ENCODE data around the gene NCLN. TPM values are rescaled to one million over a fixed set of nuclear protein-coding genes. Genes with fewer than 3 reads are reported as not detected.
A peak's percentile ranks its signal among the peaks of the same experiment; 100 is the strongest.
"Not testable (repeated sequence)": the region's sequence is repeated elsewhere in the genome, so short reads cannot be mapped to it uniquely, and the experiment has no call there.

Gene NCLN
- total and polyA plus RNA-seq, 9 donors = 14.9 to 37.4 (median 32.4) TPM

GRCh38 chr19:3154447-3154846 is 31.3 kb upstream of the NCLN start:
- H3K27me3 ChIP-seq (ENCODE audit: control insufficient read depth, insufficient read depth, low read length); DNase-seq; H3K36me3 ChIP-seq (ENCODE audit: control insufficient read depth, insufficient read depth, low read length); H3K4me1 ChIP-seq (ENCODE audit: control insufficient read depth, insufficient read depth, low read length); H3K4me3 ChIP-seq (ENCODE audit: low read length); H3K9me3 ChIP-seq (replicated peaks; ENCODE audit: control insufficient read depth, low read depth, low read length): not testable (repeated sequence)
- peak overlapping the region; percentile 29 for H3K27ac ChIP-seq (ENCODE audit: low read length)
- 91% methylated on average over 3 of the region's 3 CpGs for WGBS (ENCODE audit: insufficient coverage)

DNA sequence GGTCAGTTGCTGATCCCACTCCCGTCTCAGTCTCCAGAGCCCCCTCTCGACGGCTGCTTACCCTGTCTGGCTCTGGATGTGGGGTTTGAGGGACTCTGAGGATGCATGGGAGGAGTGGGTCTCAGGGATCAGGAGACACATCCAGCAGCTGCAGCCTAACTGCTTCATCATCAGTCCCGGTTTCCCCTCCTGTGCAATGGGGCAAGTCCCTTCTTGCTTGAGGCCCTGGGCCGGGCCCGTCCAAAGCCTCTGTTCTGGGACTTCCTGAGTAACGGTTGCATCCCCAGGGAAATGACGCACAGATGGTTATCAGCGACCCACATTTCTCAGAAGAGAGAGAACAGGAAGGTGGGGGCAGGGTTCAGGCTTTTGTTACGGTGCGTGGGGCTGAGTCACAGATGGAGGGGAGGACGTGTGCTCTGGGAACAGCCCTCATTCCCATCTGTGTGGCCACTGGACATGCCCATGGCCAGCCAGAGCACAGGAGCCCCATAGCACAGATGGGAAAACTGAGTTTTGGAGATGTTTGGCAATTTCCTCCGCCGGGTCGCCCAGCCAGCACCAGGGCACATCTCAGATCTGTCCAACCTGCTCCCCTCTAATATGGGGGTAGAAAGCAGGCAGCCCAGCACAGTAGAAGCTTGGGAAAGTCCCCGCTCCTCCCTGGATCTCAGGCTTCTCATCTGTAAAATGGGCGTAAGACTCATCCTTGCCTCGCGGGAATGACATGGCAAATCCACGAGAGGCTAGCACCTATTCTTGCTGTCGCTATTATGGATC is 30.6 kb upstream of the NCLN start:
- H3K4me3 ChIP-seq (ENCODE audit: low read length) = no peak overlapping the region
- H3K9me3 ChIP-seq (replicated peaks; ENCODE audit: control insufficient read depth, low read depth, low read length) = no peaks in the 10 kb centered on the region
- H3K27ac ChIP-seq (ENCODE audit: low read length) = peak overlapping the region; percentile 29
- peak; percentile 66 for DNase-seq
- WGBS (ENCODE audit: insufficient coverage) = 56% methylated on average over 14 of the region's 21 CpGs
- H3K36me3 ChIP-seq (ENCODE audit: control insufficient read depth, insufficient read depth, low read length) = no peaks in the 10 kb centered on the region
- H3K27me3 ChIP-seq (ENCODE audit: control insufficient read depth, insufficient read depth, low read length) = peaks cover 5% of the 10 kb centered on the region
- H3K4me1 ChIP-seq (ENCODE audit: control insufficient read depth, insufficient read depth, low read length) = peaks cover 3% of the 10 kb centered on the region

DNA sequence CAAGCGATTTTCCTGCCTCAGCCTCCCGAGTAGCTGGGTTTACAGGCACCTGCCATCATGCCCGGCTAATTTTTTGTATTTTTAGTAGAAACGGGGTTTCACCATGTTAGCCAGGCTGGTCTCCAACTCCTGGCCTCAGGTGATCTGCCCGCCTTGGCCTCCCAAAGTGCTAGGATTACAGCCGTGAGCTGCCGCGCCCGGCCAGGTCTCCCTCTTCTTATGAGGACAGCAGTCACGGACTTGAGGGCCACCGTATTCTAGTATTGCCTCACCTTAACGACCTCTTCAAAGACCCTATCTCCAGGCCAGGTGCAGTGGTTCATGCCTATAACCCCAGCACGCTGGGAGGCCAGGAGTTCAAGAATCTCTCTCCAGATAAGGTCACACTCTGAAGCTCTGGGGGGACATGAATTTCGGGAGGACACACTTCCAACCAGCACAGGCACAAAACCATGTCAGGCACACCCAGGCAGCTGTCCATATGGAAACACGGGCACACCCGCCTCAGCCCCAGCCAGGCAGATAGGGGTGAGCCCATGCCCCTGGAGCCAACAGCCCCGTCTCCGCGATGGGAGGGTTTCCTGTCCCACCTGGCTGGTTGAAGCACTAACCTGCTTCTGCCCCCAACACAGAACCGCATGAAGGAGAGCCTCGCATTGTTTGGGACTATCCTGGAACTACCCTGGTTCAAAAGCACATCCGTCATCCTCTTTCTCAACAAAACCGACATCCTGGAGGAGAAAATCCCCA is 28.5 kb upstream of the NCLN start:
- DNase-seq = no peak
- no peaks in the 10 kb centered on the region for H3K36me3 ChIP-seq (ENCODE audit: control insufficient read depth, insufficient read depth, low read length)
- no peak overlapping the region for H3K4me3 ChIP-seq (ENCODE audit: low read length)
- H3K4me1 ChIP-seq (ENCODE audit: control insufficient read depth, insufficient read depth, low read length) = peaks cover 3% of the 10 kb centered on the region
- no peak overlapping the region for H3K27ac ChIP-seq (ENCODE audit: low read length)
- H3K27me3 ChIP-seq (ENCODE audit: control insufficient read depth, insufficient read depth, low read length) = no peaks in the 10 kb centered on the region
- WGBS (ENCODE audit: insufficient coverage) = 77% methylated on average over 20 of the region's 23 CpGs
- H3K9me3 ChIP-seq (replicated peaks; ENCODE audit: control insufficient read depth, low read depth, low read length) = no peaks in the 10 kb centered on the region

DNA sequence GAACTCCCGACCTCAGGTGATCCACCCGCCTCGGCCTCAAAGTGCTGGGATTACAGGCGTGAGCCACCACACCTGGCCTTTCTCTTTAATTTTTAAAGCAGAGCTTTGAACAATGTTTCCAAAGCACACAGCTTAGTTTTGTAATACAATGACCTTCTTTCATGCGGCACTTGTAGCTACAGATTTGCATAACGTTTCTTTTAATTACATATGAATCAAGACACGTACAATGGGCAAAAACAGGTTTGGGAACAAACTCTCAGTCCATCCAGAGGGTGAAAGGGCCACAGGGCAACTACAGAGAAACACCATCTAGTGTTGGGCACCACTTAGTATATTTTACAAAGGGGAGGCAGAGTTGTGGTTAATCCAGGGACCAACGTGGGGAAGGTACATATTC is 26.2 kb upstream of the NCLN start:
- no peak overlapping the region for H3K4me3 ChIP-seq (ENCODE audit: low read length)
- DNase-seq = no peak
- no peak overlapping the region for H3K27ac ChIP-seq (ENCODE audit: low read length)
- no peaks in the 10 kb centered on the region for H3K27me3 ChIP-seq (ENCODE audit: control insufficient read depth, insufficient read depth, low read length)
- H3K36me3 ChIP-seq (ENCODE audit: control insufficient read depth, insufficient read depth, low read length) = no peaks in the 10 kb centered on the region
- H3K9me3 ChIP-seq (replicated peaks; ENCODE audit: control insufficient read depth, low read depth, low read length) = no peaks in the 10 kb centered on the region
- peaks cover 3% of the 10 kb centered on the region for H3K4me1 ChIP-seq (ENCODE audit: control insufficient read depth, insufficient read depth, low read length)
- 72% methylated on average over 6 of the region's 8 CpGs for WGBS (ENCODE audit: insufficient coverage)

- H3K9me3 ChIP-seq (replicated peaks; ENCODE audit: control insufficient read depth, low read depth, low read length) = no peaks in the 10 kb centered on the region
- H3K36me3 ChIP-seq (ENCODE audit: control insufficient read depth, insufficient read depth, low read length) = no peaks in the 10 kb centered on the region
- no peaks in the 10 kb centered on the region for H3K4me1 ChIP-seq (ENCODE audit: control insufficient read depth, insufficient read depth, low read length)
- H3K27ac ChIP-seq (ENCODE audit: low read length) = no peak overlapping the region
- DNase-seq = no peak
- no peaks in the 10 kb centered on the region for H3K27me3 ChIP-seq (ENCODE audit: control insufficient read depth, insufficient read depth, low read length)
- 64% methylated on average over 2 of the region's 3 CpGs for WGBS (ENCODE audit: insufficient coverage)
- H3K4me3 ChIP-seq (ENCODE audit: low read length) = no peak overlapping the region
Measured at GRCh38 chr19:3160219-3160618, 25.5 kb upstream of the NCLN start.

DNA sequence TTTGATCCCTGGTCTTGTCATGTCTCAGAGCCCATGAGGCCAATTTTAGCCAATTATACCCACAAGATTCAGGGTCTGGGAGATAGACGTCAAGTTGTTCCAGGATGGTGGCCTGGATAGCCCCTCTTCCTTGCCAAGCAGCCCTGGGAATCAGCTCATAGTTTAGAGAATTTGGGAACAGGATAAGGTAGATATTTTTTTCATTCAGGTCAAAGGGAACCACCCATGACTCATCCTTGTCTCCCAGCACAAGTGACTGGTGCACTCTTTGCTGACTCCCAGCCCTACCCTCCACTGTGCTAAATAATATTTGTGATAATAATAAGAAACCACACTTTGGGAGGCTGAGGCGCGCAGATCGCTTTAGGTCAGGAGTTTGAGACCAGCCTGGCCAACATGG is 24.3 kb upstream of the NCLN start:
- Histone ChIP-seq H3K4me3 (ENCODE audit: low read length) (no peak overlapping the region), H3K4me1 (ENCODE audit: control insufficient read depth, insufficient read depth, low read length) (no peaks in the 10 kb centered on the region), H3K27me3 (ENCODE audit: control insufficient read depth, insufficient read depth, low read length) (no peaks in the 10 kb centered on the region), H3K9me3 (replicated peaks; ENCODE audit: control insufficient read depth, low read depth, low read length) (no peaks in the 10 kb centered on the region), H3K27ac (ENCODE audit: low read length) (no peak overlapping the region), H3K36me3 (ENCODE audit: control insufficient read depth, insufficient read depth, low read length) (no peaks in the 10 kb centered on the region)
- DNase-seq = no peak
- 100% methylated on average over 3 of the region's 4 CpGs for WGBS (ENCODE audit: insufficient coverage)

DNA sequence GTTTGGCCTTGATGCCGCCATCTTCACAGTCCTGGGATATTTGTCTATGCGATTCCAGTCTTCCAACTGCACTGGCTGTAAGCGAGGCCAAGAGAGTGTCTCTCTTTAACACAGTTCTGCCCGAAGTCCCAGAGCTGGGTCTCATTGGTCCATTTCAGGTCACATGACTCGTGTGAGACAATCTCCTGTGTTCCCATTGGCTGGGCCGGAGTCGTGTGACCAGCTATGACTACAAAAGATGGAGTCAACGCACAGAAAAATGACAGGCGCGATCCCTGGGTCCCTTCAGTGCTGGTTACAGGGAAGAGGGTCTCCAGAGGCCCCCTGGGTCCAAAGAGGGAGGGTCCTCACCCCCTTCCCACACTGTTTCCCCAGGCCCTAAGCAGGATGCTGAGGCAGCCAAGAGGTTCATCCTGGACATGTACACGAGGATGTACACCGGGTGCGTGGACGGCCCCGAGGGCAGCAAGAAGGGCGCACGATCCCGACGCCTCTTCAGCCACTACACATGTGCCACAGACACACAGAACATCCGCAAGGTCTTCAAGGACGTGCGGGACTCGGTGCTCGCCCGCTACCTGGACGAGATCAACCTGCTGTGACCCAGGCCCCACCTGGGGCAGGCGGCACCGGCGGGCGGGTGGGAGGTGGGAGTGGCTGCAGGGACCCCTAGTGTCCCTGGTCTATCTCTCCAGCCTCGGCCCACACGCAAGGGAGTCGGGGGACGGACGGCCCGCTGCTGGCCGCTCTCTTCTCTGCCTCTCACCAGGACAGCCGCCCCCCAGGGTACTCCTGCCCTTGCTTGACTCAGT is 23.1 kb upstream of the NCLN start:
- 80% methylated on average over 23 of the region's 38 CpGs for WGBS (ENCODE audit: insufficient coverage)
- Histone ChIP-seq H3K36me3 (ENCODE audit: control insufficient read depth, insufficient read depth, low read length) (no peaks in the 10 kb centered on the region), H3K4me1 (ENCODE audit: control insufficient read depth, insufficient read depth, low read length) (no peaks in the 10 kb centered on the region), H3K27ac (ENCODE audit: low read length) (no peak overlapping the region), H3K27me3 (ENCODE audit: control insufficient read depth, insufficient read depth, low read length) (no peaks in the 10 kb centered on the region), H3K4me3 (ENCODE audit: low read length) (no peak overlapping the region), H3K9me3 (replicated peaks; ENCODE audit: control insufficient read depth, low read depth, low read length) (no peaks in the 10 kb centered on the region)
- DNase-seq = no peak

GRCh38 chr19:3163230-3163886 is 22.4 kb upstream of the NCLN start:
- Histone ChIP-seq H3K27ac (ENCODE audit: low read length) (no peak overlapping the region), H3K4me3 (ENCODE audit: low read length) (no peak overlapping the region), H3K9me3 (replicated peaks; ENCODE audit: control insufficient read depth, low read depth, low read length) (no peaks in the 10 kb centered on the region), H3K27me3 (ENCODE audit: control insufficient read depth, insufficient read depth, low read length) (no peaks in the 10 kb centered on the region), H3K36me3 (ENCODE audit: control insufficient read depth, insufficient read depth, low read length) (no peaks in the 10 kb centered on the region), H3K4me1 (ENCODE audit: control insufficient read depth, insufficient read depth, low read length) (no peaks in the 10 kb centered on the region)
- 8% methylated on average over 14 of the region's 27 CpGs for WGBS (ENCODE audit: insufficient coverage)
- peak; percentile 66 for DNase-seq

DNA sequence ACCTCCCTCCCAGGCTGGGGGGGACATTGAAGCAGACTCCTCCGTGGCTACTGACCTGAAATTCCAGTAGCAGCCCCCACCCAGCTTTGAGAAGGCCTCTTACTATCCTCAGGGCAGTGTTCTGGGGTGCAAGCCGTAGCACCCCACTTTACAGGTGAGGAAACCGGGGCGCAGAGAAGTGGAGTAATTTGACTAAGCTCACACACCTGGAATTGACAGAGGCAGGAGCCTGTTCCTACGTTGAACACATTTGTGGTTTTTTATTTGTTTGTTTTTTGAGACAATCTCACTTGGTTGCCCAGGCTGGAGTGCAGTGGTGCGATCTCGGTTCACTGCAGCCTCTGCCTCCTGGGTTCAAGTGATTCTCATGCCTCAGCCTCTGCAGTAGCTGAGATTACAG is 21.8 kb upstream of the NCLN start:
- 70% methylated on average over 6 of the region's 7 CpGs for WGBS (ENCODE audit: insufficient coverage)
- Histone ChIP-seq H3K4me3 (ENCODE audit: low read length) (no peak overlapping the region), H3K36me3 (ENCODE audit: control insufficient read depth, insufficient read depth, low read length) (no peaks in the 10 kb centered on the region), H3K27ac (ENCODE audit: low read length) (no peak overlapping the region), H3K4me1 (ENCODE audit: control insufficient read depth, insufficient read depth, low read length) (no peaks in the 10 kb centered on the region), H3K27me3 (ENCODE audit: control insufficient read depth, insufficient read depth, low read length) (no peaks in the 10 kb centered on the region), H3K9me3 (replicated peaks; ENCODE audit: control insufficient read depth, low read depth, low read length) (no peaks in the 10 kb centered on the region)
- no peak for DNase-seq
